ENCODE data around the gene ETV7.

DNA sequence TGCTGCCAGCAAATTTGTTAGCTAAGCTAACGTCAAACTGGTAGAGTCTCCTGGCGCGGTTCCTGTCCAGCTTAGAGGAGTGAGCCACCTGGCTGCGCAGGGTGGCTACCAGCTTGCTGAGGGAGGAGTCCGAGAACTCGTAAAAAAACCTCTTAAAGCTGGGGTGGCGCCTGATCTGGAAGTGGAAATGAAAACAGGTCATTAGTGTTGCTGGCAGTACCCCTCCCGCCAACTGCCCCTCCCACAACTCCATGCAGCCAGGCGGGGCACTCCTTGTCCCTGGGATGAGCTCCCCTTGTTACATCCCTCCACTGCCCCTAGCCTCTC lies 68.1 kb downstream of the ETV7 start:
- TF ChIP-seq TOX (CRISPR knock-in tag; IDR thresholded peaks at IDR 0.05; ENCODE audit: borderline replicate concordance) (no peak), ZFP30 (CRISPR knock-in tag; IDR thresholded peaks at IDR 0.05) (no peak), ESRRG (CRISPR knock-in tag; IDR thresholded peaks at IDR 0.05) (no peak)
